NCI-H748 (cell line): ENCODE data around the gene FBXL13.
"Not testable (repeated sequence)": the region's sequence is repeated elsewhere in the genome, so short reads cannot be mapped to it uniquely, and the experiment has no call there.

Experiments
- DNase-seq: peaks from one replicate; lab custom pipeline; 2025; ENCODE audit not compliant: unreplicated experiment; lab: John Stamatoyannopoulos, UW

The FBXL13 gene

DNA sequence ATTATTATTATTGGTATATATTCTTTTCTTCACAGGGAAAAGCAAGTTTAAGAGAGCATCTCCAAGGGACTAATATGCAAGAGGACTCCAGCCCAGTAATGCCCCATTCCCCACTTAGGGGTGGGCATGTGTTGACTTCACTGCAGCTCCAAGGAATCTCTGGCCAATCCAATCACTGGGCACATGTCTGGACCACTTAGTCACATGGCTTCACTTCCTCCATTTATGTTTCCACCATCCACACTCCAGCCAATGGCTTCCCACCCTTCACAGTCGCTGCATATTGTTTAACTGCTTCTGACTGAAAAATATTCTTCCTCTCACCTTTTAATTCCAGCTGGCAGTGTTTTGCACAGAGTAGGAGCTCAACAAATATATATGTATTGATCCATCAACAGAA, 43.6 kb downstream of the FBXL13 start:
- DNase-seq: no peak

DNA sequence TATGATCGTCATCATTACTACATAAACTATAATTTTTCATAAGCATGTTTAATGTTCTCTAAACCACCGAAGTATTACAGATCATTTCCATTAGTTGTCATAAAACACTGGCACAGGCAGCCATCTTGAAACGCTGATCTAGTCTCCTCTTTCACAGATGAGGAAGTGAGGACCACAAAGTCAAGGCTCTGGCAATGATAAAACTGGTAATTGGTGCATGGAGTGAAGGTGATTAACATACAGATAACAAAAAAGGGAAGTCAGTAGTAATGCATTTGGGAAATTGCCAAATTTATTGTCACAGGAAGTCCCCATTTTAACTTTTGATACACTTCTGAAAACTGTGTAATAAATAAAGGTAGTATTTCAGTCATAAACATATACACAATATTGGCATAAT, 49.3 kb downstream of the FBXL13 start:
- no peak for DNase-seq

DNA sequence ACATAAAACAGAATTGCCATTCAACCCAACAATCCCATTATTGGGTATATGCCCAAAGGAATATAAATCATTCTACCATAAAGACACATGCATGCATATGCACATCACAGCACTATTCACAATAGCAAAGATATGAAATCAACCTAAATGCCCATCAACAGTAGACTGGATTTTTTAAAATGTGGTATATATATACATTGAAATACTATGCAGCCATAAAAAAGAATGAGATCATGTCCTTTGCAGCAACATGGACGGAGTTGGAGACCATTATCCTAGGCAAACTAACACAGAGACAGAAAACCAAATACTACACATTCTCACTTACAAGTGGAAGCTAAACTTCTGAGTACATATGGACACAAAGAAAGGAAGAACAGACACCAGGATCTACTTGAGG, 51.0 kb downstream of the FBXL13 start:
- DNase-seq: not testable (repeated sequence)

DNA sequence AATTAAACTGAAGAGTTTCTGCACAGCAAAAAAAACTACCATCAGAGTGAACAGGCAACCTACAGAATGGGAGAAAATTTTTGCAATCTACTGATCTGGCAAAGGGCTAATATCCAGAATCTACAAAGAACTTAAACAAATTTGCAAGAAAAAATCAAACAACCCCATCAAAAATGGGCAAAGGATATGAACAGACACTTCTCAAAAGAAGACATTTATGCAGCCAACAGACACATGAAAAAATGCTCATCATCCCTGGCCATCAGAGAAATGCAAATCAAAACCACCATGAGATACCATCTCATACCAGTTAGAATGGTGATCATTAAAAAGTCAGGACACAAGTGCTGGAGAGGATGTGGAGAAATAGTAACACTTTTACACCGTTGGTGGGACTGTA, 53.1 kb downstream of the FBXL13 start:
- not testable (repeated sequence) for DNase-seq

DNA sequence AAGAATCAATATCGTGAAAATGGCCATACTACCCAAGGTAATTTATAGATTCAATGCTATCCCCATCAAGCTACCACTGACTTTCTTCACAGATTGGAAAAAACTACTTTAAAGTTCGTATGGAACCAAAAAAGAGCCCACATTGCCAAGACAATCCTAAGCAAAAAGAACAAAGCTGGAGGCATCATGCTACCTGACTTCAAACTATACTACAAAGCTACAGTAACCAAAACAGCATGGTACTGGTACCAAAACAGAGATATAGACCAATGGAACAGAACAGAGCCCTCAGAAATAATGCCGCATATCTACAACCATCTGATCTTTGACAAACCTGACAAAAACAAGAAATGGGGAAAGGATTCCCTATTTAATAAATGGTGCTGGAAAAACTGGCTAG, 53.7 kb downstream of the FBXL13 start:
- DNase-seq: not testable (repeated sequence)

DNA sequence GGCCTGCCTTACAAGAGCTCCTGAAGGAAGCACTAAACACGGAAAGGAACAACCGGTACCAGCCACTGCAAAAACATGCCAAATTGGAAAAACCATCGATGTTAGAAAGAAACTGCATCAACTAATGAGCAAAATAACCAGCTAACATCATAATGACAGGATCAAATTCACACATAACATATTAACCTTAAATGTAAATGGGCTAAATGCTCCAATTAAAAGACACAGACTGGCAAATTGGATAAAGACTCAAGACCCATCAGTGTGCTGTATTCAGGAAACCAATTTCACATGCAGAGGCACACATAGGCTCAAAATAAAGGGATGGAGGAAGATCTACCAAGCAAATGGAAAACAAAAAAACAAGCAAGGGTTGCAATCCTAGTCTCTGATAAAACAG, 56.3 kb downstream of the FBXL13 start:
- DNase-seq: not testable (repeated sequence)

DNA sequence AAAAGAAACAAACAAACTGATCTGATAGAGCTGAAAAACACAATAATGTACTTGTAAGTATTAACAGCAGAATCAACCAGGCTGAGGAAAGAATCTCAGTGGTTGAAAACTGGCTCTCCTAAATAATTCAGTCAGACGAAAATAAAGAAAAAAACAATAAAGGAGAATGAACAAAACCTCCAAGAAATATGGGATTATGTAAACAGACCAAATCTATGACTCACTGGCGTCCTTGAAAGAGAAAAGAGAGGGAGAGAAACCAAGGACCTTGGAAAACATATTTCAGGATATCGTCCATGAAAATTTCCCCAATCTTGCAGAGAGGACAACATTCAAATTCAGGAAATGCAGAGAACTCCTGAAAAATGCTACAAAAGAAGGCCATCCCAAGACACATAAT, 62.9 kb downstream of the FBXL13 start:
- DNase-seq: no peak

DNA sequence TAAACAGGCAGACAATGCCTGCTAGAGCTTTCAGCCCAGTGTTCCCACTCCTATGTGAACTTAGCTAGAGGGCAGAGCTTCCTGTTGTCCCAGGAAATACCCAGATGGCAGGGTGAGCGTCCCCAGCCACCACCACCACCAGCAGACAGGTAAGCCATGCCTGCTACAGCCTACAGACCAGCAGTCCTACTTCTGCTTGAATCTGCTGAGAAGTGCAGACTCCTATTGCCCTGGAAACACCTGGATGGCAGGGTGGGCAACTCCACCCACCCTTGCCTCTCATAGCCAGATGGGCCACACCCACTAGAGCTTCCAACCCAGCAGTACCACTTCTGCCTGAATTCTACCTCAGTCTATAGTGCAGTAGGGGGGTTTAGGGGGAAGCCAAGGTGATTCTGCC, 64.4 kb downstream of the FBXL13 start:
- no peak for DNase-seq

DNA sequence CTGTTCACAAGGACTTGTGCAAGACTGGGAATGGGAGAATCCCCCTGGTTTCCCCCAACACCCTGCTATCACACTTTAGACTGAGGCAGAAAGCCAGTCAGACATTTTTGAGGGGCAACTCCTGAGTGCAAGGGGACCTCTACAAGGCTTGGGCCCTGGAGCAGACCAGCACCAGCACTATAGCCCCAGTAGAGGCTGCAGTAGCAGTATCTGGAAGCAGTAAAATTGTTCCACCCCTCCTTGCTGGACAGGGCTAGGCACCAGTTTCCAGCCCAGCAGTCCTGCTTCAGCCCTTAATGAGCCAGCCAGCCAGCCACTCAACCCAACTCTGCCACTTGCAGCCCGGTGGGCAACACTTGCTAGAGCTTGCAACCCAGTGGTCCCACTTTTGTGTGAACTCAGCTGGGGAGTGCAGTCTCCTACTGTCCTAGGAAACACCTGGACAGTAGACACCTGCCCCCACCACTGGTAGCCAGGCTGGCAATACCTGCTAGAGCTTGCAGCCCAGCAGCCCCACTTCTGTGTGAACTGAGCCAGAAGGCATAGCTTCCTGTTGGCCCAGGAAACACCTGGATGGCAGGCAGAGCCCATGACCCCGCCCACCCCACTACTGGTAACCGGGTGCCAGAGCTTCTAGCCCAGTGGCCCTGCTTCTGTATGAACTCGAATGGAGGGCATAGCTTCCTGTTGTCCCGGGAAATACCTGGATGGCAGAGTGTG, 65.0 kb downstream of the FBXL13 start:
- peak; percentile 22 for DNase-seq

DNA sequence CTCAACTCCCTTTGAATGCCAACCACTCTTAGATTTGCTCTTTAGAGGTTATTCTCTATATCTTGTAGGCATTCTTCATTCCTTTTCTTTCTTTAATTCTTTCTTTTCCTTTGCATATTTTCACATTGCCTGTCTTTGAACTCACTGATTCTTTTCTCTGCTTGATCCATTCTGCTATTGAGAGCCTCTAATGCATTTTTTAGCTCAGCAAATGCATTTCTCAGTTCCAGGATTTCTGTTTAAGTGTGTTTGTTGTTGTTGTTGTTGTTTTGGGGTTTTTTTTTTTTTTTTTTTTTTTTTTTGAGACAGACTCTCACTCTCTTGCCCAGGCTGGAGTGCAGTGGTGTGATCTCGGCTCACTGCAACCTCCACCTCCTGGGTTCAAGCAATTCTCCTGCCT, 71.6 kb downstream of the FBXL13 start:
- no peak for DNase-seq

DNA sequence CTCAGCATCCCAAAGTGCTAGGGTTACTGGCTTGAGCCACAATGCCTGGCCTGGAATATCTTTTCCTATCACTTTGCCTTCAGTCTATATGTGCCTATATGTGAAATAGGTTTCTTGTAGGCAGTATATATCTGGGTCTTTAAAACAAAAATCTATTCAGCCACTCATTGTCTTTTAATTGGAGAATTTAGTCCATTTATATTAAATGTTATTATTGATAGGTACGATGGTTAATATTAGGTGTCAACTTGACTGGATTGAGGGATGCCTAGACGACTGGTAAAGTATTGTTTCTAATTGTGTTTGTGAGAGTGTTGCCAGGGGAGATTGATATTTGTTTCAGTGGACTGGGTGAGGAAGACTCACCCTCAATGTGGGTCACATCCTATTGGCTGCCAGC, 73.4 kb downstream of the FBXL13 start:
- DNase-seq: no peak

DNA sequence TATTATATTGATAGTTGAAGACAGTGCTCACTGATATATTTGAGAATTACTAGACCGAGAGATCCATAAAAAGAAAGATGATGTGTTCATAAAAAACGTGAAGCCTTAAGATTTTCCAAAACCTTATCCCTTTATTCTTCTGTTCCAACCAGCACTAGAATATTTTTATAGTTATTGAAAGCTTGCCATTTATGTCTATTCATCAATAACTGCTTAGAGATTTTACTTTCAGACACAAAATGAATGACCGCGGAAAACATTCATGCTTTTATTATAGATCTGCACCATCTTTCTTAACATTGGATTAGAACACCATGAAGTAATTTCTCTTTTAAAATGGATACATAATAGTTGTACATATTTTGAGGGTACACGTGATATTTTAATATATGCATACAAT, 77.6 kb downstream of the FBXL13 start:
- DNase-seq: no peak

DNA sequence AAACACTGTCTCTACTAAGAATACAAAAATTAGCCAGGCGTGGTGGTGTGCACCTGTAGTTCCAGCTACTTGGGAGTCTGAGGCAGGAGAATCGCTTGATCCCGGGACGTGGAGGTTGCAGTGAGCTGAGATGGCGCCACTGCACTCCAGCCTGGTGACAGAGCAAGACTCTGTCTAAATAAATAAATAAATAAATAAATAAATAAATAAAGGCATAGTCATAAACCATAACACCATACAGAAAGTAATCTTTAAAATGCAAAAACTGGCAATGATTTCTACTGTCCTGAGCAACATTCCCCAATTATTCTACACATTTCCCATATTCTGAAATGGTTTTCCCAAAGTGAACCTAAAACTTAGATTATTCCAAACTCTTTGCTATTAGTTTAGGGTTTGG, 79.0 kb downstream of the FBXL13 start:
- DNase-seq: not testable (repeated sequence)

DNA sequence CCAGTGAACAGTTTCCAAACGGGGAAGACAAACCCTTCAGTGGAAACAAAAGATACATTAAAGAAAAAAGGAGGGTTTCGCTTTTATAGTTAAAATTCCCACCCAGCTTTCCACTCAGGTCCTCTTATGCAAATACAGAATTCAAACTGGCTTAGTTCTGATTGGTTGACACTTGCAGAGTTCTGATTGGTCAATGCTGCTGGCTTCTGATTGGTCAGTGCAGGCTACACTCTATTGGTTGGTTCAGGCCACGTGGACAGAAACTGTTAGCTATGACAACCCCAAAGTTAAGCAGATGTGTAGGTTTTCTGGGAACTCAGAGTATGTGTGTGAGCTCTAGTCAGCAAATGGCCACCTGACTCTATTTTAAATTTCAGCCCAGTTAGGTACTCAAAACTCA, 80.0 kb downstream of the FBXL13 start:
- DNase-seq: no peak

DNA sequence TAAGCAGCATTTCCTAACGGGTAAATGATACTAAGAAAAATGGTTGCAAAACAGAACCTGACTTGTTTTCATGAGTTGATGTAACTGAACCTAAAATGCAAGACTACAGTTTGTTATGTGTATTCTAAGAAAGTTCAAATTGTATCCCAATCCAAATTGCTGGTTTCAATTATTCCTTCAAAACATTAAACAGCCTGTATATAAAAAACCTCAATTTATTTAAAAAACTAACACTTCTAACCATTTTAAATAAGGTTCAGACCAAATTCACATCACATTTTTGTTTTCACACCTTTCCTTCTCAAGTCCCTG, 80.9 kb downstream of the FBXL13 start:
- no peak for DNase-seq

DNA sequence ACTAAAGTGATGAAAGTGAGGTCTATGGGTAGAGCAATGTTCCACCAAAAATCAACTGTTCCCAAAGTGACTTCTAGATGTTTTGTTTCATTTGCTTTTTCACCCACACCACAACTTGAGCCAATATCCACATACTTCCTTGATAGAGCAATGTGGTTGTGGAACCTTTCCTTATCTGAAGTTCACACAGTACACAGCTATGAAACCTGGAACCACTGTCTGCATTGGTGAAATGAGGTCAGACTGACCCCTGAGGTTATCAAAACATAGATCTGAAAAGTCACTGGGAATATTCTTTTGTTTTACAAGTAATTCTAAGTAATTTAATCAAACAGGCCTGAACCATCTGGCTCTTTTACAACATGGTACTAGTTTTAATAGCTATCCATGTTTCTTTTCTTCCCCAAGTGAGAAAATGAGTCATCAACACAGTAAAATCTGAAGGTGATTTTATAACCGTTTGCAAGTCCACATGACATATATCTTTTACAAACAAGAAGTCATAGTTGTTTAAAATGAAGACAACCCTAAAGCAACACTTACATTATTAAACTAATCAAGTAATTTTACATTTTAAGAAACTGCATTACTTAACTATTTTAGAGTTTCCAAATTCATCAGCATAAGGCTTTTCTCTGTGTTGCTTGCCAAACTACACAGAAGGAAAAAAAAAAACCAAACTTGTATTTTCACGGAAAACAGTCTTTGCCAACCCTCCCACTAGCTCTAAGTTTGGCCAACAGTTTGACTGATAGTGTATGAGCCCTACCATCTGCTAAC, 81.5 kb downstream of the FBXL13 start:
- no peak for DNase-seq

DNA sequence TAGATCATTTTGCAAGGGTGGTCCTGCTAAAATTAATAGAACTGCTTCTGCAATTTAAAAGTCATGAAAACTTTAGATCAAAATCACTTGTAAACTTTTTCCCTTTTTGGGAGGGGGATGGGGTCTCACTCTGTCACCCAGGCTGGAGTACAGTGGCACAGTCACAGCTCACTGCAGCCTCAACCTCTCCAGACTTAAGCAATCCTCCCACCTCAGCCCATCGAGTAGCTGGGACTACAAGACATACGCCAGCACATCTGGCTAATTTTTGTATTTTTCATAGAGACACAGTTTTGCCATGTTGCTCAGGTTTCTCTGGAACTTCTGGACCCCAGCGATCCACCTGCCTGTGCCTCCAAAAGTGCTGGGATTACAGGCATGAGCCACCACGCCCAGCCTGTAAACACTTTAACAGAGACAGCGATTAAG, 82.1 kb downstream of the FBXL13 start:
- no peak for DNase-seq

DNA sequence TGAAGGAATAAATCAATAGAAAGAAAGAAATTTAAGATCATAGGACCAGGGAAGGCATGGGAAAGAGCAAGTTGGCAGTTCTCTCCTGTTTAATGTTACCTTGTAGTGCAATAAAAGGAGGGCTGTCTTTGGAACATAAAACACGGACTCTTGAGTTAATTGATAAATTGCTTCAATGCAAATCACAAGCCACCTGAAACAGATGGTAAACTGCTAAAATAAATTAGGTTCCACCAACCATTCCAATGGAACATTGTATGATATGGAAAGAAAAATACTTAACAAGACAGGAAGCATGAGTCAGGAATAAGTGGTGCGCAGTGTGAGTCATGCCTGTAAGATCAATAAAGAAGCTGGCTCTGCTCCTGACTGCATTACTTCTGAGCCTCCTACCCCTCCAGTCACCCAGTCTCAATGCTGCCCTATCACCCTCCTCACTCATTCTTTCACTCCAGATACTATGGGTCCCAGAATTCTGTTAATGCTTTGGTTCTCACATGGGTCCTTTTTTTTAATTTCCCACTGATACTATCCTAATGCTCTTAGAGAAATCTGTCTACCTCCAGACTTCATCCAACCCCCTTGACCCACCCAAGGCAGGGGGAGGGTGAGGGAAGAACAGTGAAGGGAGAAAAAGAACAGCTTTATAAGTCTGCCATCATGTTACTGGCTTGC, 82.9 kb downstream of the FBXL13 start:
- DNase-seq: no peak

DNA sequence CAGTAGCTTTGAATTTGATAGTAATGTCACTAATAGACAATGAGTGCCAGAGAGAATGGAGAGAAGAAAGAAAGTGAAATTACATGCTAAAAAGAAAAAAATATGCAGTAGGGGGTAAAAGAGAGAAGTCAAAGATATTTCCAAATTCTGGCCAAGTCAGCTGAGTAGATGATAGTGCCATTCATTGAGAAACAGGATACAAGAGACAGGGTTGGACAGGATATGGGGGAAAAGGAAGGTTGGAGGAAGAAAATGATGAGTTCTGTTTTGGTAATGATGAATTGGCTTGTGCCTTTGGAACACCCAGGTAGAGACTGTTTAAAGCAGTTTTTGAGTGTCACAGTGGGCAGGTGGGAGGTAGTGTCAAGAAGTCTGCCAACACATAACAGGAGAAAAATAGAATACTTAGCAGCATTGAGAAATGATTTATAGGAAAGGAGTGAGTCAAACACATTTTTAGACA, 83.5 kb downstream of the FBXL13 start:
- DNase-seq: no peak

DNA sequence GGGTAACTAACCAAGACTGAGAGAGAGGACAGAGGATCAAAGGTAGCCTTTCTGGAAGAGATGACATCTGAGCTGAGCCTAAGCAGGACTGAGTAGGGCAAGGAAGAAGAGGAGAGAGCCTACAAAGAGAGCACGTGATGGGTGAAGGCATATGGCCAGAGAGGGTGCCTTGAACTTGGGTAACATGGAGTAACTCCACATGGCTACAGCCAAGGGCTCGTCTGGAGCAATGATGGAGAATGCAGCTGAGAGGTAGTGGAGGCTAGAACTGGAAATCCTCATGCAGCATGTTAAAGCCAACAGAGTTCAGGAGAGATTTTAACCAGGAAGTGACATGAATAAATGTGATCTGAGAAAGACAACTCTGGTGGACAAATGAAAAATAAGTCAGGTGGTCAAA, 84.0 kb downstream of the FBXL13 start:
- no peak for DNase-seq

DNA sequence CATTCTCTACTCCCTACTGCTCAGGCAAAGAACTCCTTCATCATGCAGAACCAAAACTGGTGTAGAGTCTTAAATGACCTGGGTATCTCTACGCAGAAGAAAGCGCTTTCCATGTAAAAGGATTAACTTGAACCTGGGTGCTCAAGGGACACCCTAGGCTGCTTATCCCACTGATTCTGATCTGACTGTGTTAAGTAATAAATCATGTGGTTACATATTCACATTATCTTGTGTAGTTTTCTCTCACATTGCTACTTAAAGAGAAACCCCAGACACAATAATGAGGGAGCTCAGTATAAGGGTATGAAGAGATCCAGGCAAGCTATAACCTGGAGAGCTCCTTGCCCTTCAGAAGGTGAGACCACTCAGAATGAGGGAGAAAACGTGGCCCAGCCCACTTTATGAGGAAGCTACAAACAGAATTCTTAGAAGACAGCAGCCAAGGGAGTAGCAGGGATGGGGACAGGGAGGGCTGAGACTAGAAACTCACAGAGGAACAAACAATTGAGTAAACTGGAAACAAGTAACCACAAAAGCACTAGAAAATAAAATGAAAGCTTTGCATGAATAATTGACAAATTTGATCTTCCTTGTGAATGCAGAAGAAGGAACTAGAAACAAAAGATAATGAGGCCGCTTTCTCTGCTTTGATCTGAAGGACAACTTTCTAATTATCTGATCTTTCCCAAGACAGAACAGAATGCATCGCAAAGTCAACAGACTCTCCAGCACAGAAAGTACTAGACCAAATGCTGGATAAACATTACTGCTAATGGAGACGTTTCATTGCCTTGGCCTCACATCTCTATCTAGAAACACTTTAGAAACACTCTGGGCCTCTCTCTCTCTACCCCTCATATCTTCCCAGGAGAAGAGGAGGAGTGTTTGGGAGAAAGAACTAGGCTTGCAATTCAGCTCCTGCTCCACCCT, 85.7 kb downstream of the FBXL13 start:
- no peak for DNase-seq
